NCI-H1048 (cell line): ENCODE data around the gene TMEM87A.
"Not testable (repeated sequence)": the region's sequence is repeated elsewhere in the genome, so short reads cannot be mapped to it uniquely, and the experiment has no call there.

Experiments used
- DNase-seq: peaks from one replicate; lab custom pipeline; 2025; lab: John Stamatoyannopoulos, UW

The TMEM87A gene

GRCh38 chr15:42272939-42273899 is at the start of gene TMEM87A, which contains the start of gene GANC:
Gene TMEM87A, minus strand, starts transcription at chr15:42273433. Its CDS starts 35 bp downstream, at chr15:42273398.
Gene GANC, plus strand, starts transcription at chr15:42273201. Its CDS starts 1,281 bp downstream, at chr15:42274482.
- peak; percentile 95 for DNase-seq

GRCh38 chr15:42319206-42319605 is 46.0 kb upstream of the TMEM87A start:
- DNase-seq = no peak

GRCh38 chr15:42316282-42316805 is 43.1 kb upstream of the TMEM87A start:
- not testable (repeated sequence) for DNase-seq

GRCh38 chr15:42315521-42315920 is 42.3 kb upstream of the TMEM87A start:
- no peak for DNase-seq

GRCh38 chr15:42314818-42315217 is 41.6 kb upstream of the TMEM87A start:
- DNase-seq = no peak

GRCh38 chr15:42313463-42313862 is 40.2 kb upstream of the TMEM87A start:
- DNase-seq = no peak

GRCh38 chr15:42306681-42307080 is 33.4 kb upstream of the TMEM87A start:
- DNase-seq = no peak

GRCh38 chr15:42301004-42301403 is 27.8 kb upstream of the TMEM87A start:
- DNase-seq = not testable (repeated sequence)

- no peak for DNase-seq
Measured at GRCh38 chr15:42289166-42289565, 15.9 kb upstream of the TMEM87A start.

GRCh38 chr15:42287931-42288330 is 14.7 kb upstream of the TMEM87A start:
- no peak for DNase-seq

- DNase-seq = no peak
Measured at GRCh38 chr15:42286445-42287029, 13.3 kb upstream of the TMEM87A start.

GRCh38 chr15:42285034-42285433 is 11.8 kb upstream of the TMEM87A start:
- DNase-seq = no peak

GRCh38 chr15:42284551-42284950 is 11.3 kb upstream of the TMEM87A start:
- no peak for DNase-seq

- no peak for DNase-seq
Measured at GRCh38 chr15:42283671-42284070, 10.4 kb upstream of the TMEM87A start.

- DNase-seq = no peak
Measured at GRCh38 chr15:42282926-42283325, 9.7 kb upstream of the TMEM87A start.

GRCh38 chr15:42282344-42282743 is 9.1 kb upstream of the TMEM87A start:
- no peak for DNase-seq

- no peak for DNase-seq
Measured at GRCh38 chr15:42279234-42279723, 6.0 kb upstream of the TMEM87A start.

GRCh38 chr15:42276762-42277161 is 3.5 kb upstream of the TMEM87A start:
- DNase-seq = no peak

- DNase-seq = peak; percentile 72
Measured at GRCh38 chr15:42275780-42276391, 2.7 kb upstream of the TMEM87A start.

GRCh38 chr15:42274702-42274989 is 1.4 kb upstream of the TMEM87A start:
- no peak for DNase-seq

GRCh38 chr15:42273900-42274701 is 868 bp upstream of the TMEM87A start:
- no peak for DNase-seq

GRCh38 chr15:42270996-42271395 is 2.2 kb downstream of the TMEM87A start:
- no peak for DNase-seq
